Body of pancreas (tissue), 4 donors: ENCODE measurements around the gene PTPN1.

Source experiments
- POLR2A ChIP-seq, 3 donors: fragments of 450-650 bp; IDR thresholded peaks; one replicate each; pipeline ENCODE4 v1.6.1; 2016; ENCODE audit warnings: antibody characterized with exemption in 3 of 3, mild to moderate bottlenecking in 2 of 3
- TF ChIP-seq, protein P1 (sequence below), 7 experiments: fragments of 450-650 bp in 4 of 7; fragments of 200-600 bp in 3 of 7; sonication (generic) in 3 of 7; IDR thresholded peaks; one replicate each; pipeline ENCODE4 v1.5.1; 2016 to 2019; ENCODE audit warnings: antibody characterized with exemption in 7 of 7

DNA sequence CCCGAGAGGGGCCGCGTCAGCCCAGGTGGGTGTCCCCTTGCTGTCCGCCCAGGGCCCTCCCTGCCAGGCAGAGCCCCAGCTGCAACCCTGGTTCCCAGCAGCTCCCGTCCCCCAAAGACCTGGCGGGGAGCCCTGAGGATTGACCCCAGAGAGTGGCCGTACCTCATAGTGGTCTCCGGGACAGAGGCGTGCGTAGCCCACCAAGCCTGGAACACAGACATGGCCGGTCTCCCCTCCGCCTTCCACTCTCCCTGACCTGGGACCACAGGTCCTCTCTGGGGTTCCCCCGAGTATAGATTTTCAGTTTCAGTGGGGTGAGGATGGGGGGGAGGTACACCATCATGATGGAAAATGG lies 98.5 kb downstream of the PTPN1 start:
- TF ChIP-seq, protein P1, sequence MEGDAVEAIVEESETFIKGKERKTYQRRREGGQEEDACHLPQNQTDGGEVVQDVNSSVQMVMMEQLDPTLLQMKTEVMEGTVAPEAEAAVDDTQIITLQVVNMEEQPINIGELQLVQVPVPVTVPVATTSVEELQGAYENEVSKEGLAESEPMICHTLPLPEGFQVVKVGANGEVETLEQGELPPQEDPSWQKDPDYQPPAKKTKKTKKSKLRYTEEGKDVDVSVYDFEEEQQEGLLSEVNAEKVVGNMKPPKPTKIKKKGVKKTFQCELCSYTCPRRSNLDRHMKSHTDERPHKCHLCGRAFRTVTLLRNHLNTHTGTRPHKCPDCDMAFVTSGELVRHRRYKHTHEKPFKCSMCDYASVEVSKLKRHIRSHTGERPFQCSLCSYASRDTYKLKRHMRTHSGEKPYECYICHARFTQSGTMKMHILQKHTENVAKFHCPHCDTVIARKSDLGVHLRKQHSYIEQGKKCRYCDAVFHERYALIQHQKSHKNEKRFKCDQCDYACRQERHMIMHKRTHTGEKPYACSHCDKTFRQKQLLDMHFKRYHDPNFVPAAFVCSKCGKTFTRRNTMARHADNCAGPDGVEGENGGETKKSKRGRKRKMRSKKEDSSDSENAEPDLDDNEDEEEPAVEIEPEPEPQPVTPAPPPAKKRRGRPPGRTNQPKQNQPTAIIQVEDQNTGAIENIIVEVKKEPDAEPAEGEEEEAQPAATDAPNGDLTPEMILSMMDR (IDR thresholded peaks at IDR 0.05), result no peak
- TF ChIP-seq POLR2A (IDR thresholded peaks at IDR 0.05), result no peak
